ENCODE measurements around the gene ACTMAP. TPM values are rescaled to one million over a fixed set of nuclear protein-coding genes. Genes with fewer than 3 reads are reported as not detected.

Gene ACTMAP
- total and polyA plus RNA-seq, 9 of the 15 experiments (the other 6 are each of a cell fraction or from before 2014, with no cell fraction given) = 1.7 to 16.6 (median 4.9) TPM

DNA sequence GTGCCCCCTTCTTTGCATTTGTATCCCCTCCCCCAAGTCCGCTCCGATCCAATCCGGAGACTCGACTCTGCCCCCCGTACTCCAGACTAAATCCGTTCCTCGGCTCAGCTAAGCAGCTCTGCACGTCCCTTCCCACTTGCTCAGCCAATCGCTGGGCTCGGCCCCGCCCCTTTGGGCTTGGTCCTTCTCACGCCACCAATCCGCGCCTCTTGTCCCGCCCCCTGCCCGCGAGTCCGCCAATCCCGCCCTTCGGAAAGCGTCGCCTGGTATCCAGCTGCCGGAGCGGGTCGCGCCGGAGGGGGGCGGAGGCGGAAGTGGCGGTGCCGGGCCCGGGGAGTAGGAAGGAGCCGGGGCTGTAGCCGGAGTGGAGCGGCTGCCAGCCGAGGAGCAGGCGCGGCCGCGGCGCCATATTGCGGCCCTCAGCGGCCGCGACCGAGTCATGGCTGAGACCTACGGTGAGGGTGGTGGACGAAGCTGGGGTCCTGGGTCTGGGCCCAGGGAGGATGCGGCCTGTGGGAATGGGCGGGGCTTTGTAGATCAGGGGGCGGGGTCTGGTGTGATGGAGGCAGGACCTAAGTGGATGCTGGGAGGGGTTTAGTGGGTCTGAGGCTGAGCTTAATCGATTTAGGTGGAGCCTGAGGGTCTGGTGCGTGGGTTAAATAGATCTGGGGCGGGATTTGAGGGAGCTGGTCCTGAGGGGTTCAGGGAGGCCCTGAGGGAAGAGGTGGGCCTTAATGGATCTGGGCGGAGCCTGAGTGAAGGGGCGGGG, 27.8 kb upstream of the ACTMAP start, which contains the start of gene RAB4B (continued):
- TF ChIP-seq SAP30 (IDR thresholded peaks at IDR 0.05; ENCODE audit: borderline replicate concordance, insufficient read depth, low read depth, low read length, poor library complexity, severe bottlenecking) (peak; percentile 94), SMARCC2 (IDR thresholded peaks at IDR 0.05; ENCODE audit: low read depth) (no peak), NFYB (IDR thresholded peaks at IDR 0.05; ENCODE audit: extremely low read depth, insufficient read length) (peak; percentile 97), POLR2G (IDR thresholded peaks at IDR 0.05; ENCODE audit: low read depth, low read length) (peak; percentile 91), SIN3B (IDR thresholded peaks at IDR 0.05; ENCODE audit: low read depth) (peak; percentile 59; the same call in 1 of the 2 replicates), DPF2 (IDR thresholded peaks at IDR 0.05) (no peak), GTF2A2 (tag; IDR thresholded peaks at IDR 0.05) (no peak), HCFC1 (IDR thresholded peaks at IDR 0.05; ENCODE audit: low read depth, low read length) (peak; percentile 34; the same call in 1 of the 2 replicates), PPARD (CRISPR knock-in tag; IDR thresholded peaks at IDR 0.05) (no peak), CXXC5 (CRISPR knock-in tag; IDR thresholded peaks at IDR 0.05) (peak; percentile 91), PTTG1 (tag; IDR thresholded peaks at IDR 0.05; ENCODE audit: low read depth) (no peak), POLR2H (tag; IDR thresholded peaks at IDR 0.05; ENCODE audit: low read depth) (peak; percentile 44; the same call in 1 of the 2 replicates), ZNF77 (CRISPR knock-in tag; IDR thresholded peaks at IDR 0.05) (no peak), CHD1 (IDR thresholded peaks at IDR 0.05; ENCODE audit: low read length) (no peak), TBP (optimal IDR thresholded peaks at IDR 0.05; ENCODE audit: low read depth, low read length) (peak; percentile 56), HDAC1 (IDR thresholded peaks at IDR 0.05) (peak in 1 of 2 experiments; percentile 92; a peak in 2 of 4 replicates), ELF2 (CRISPR knock-in tag; IDR thresholded peaks at IDR 0.05) (peak; percentile 96), ZNF12 (CRISPR knock-in tag; IDR thresholded peaks at IDR 0.05) (peak; percentile 81; the same call in 1 of the 2 replicates)
- TF ChIP-seq, protein P1, sequence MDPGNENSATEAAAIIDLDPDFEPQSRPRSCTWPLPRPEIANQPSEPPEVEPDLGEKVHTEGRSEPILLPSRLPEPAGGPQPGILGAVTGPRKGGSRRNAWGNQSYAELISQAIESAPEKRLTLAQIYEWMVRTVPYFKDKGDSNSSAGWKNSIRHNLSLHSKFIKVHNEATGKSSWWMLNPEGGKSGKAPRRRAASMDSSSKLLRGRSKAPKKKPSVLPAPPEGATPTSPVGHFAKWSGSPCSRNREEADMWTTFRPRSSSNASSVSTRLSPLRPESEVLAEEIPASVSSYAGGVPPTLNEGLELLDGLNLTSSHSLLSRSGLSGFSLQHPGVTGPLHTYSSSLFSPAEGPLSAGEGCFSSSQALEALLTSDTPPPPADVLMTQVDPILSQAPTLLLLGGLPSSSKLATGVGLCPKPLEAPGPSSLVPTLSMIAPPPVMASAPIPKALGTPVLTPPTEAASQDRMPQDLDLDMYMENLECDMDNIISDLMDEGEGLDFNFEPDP (CRISPR knock-in tag; IDR thresholded peaks at IDR 0.05) = no peak
- TF ChIP-seq, protein P2, sequence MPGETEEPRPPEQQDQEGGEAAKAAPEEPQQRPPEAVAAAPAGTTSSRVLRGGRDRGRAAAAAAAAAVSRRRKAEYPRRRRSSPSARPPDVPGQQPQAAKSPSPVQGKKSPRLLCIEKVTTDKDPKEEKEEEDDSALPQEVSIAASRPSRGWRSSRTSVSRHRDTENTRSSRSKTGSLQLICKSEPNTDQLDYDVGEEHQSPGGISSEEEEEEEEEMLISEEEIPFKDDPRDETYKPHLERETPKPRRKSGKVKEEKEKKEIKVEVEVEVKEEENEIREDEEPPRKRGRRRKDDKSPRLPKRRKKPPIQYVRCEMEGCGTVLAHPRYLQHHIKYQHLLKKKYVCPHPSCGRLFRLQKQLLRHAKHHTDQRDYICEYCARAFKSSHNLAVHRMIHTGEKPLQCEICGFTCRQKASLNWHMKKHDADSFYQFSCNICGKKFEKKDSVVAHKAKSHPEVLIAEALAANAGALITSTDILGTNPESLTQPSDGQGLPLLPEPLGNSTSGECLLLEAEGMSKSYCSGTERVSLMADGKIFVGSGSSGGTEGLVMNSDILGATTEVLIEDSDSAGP (CRISPR knock-in tag; IDR thresholded peaks at IDR 0.05) = no peak
- TF ChIP-seq, protein P3, sequence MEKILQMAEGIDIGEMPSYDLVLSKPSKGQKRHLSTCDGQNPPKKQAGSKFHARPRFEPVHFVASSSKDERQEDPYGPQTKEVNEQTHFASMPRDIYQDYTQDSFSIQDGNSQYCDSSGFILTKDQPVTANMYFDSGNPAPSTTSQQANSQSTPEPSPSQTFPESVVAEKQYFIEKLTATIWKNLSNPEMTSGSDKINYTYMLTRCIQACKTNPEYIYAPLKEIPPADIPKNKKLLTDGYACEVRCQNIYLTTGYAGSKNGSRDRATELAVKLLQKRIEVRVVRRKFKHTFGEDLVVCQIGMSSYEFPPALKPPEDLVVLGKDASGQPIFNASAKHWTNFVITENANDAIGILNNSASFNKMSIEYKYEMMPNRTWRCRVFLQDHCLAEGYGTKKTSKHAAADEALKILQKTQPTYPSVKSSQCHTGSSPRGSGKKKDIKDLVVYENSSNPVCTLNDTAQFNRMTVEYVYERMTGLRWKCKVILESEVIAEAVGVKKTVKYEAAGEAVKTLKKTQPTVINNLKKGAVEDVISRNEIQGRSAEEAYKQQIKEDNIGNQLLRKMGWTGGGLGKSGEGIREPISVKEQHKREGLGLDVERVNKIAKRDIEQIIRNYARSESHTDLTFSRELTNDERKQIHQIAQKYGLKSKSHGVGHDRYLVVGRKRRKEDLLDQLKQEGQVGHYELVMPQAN (IDR thresholded peaks at IDR 0.05; ENCODE audit: borderline replicate concordance) = peak; percentile 92
- TF ChIP-seq, protein P4, sequence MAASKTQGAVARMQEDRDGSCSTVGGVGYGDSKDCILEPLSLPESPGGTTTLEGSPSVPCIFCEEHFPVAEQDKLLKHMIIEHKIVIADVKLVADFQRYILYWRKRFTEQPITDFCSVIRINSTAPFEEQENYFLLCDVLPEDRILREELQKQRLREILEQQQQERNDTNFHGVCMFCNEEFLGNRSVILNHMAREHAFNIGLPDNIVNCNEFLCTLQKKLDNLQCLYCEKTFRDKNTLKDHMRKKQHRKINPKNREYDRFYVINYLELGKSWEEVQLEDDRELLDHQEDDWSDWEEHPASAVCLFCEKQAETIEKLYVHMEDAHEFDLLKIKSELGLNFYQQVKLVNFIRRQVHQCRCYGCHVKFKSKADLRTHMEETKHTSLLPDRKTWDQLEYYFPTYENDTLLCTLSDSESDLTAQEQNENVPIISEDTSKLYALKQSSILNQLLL (CRISPR knock-in tag; IDR thresholded peaks at IDR 0.05; ENCODE audit: borderline replicate concordance) = no peak

Measured in K562 (cell line).